GM12878 (cell line): ENCODE results near the gene FHL5.

Experiments used
- EP300 ChIP-seq, 2 experiments: fragments of 150-350 bp in 1 of 2; IDR thresholded peaks; 2 replicates each; pipeline ENCODE4 v1.6.1; 2011 to 2012; ENCODE audit warnings: low read depth in 2 of 2, low read length in 2 of 2, borderline replicate concordance in 1 of 2, improper control_type of control experiment in 1 of 2, inconsistent platforms in 1 of 2; ENCODE audit not compliant: control insufficient read depth in 1 of 2
- EZH2 ChIP-seq: IDR thresholded peaks from 2 replicates; pipeline ENCODE4 v1.6.1; 2012; ENCODE audit warnings: low read depth, mild to moderate bottlenecking, control low read depth, inconsistent platforms, low read length, borderline replicate concordance; ENCODE audit not compliant: control insufficient read depth
- HDAC2 ChIP-seq: fragments of 200-600 bp; sonication (generic); IDR thresholded peaks from 2 replicates; pipeline ENCODE4 v1.6.1; 2017
- PAX8 ChIP-seq: fragments of 450-650 bp; IDR thresholded peaks from 2 replicates; pipeline ENCODE4 v1.6.1; 2017; ENCODE audit warnings: mild to moderate bottlenecking, moderate library complexity
- POLR2A ChIP-seq: IDR thresholded peaks from 2 replicates; pipeline ENCODE4 v1.6.1; 2011; ENCODE audit warnings: low read depth, mild to moderate bottlenecking, low read length
- POLR2AphosphoS2 ChIP-seq: IDR thresholded peaks from 2 replicates; pipeline ENCODE4 v1.6.1; 2011; ENCODE audit warnings: low read depth, mild to moderate bottlenecking, low read length, improper control_type of control experiment, moderate library complexity
- POLR2AphosphoS5 ChIP-seq: IDR thresholded peaks from 2 replicates; pipeline ENCODE4 v1.6.1; 2011; ENCODE audit warnings: mild to moderate bottlenecking, low read length, inconsistent platforms
- RBBP5 ChIP-seq: fragments of 200-600 bp; sonication (generic); conservative IDR thresholded peaks from 2 replicates; pipeline ENCODE4 v1.6.1; 2016
- TF ChIP-seq, protein P1 (sequence below): IDR thresholded peaks from 2 replicates; pipeline ENCODE4 v1.6.1; 2011; ENCODE audit warnings: borderline replicate concordance, low read depth, mild to moderate bottlenecking, moderate library complexity, low read length; ENCODE audit not compliant: insufficient read depth, poor library complexity, severe bottlenecking
- TF ChIP-seq, protein P2 (sequence below), 3 experiments: IDR thresholded peaks in 2 of 3; conservative IDR thresholded peaks in 1 of 3; 2 replicates each; pipeline ENCODE4 v1.5.1; 2011; ENCODE audit warnings: low read depth in 3 of 3, low read length in 3 of 3, mild to moderate bottlenecking in 3 of 3, control low read depth in 2 of 3, moderate library complexity in 2 of 3, inconsistent platforms in 1 of 3, mixed read lengths in 1 of 3; ENCODE audit not compliant: control insufficient read depth in 2 of 3, insufficient read depth in 1 of 3; ENCODE audit errors: extremely low read depth in 1 of 3
- TF ChIP-seq, protein P3 (sequence below): IDR thresholded peaks from 2 replicates; pipeline ENCODE4 v1.6.1; 2012; ENCODE audit warnings: low read depth, low read length, improper control_type of control experiment
- TF ChIP-seq, protein P4 (sequence below): IDR thresholded peaks from 2 replicates; pipeline ENCODE4 v1.6.1; 2011; ENCODE audit warnings: low read depth, mild to moderate bottlenecking, low read length, moderate library complexity, borderline replicate concordance; ENCODE audit errors: extremely low read depth
- TF ChIP-seq, protein P5 (sequence below): fragments of 450-650 bp; IDR thresholded peaks from 2 replicates; pipeline ENCODE4 v1.6.1; 2014; ENCODE audit warnings: mild to moderate bottlenecking

DNA sequence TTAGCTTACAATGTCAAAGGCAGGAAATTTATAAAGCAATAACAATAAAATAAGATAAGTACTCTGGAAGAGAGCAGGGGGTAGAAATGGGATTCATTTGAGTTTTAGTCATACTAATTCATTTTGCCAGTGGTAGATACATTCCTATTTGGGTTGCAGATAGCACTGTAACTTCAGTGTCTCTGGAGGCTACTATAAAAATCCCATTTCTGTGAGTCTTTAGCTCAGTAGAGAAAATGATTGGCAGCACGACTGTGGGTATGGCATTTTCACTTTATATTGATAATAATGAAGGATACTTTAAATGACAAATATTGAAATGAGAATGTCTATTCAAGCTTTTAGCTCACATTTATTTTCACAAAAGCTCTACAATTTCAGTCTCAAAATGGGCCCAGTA, 93.6 kb downstream of the FHL5 start:
- TF ChIP-seq EZH2: no peak
- TF ChIP-seq, protein P1, sequence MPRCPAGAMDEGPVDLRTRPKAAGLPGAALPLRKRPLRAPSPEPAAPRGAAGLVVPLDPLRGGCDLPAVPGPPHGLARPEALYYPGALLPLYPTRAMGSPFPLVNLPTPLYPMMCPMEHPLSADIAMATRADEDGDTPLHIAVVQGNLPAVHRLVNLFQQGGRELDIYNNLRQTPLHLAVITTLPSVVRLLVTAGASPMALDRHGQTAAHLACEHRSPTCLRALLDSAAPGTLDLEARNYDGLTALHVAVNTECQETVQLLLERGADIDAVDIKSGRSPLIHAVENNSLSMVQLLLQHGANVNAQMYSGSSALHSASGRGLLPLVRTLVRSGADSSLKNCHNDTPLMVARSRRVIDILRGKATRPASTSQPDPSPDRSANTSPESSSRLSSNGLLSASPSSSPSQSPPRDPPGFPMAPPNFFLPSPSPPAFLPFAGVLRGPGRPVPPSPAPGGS: no peak
- TF ChIP-seq POLR2AphosphoS5: no peak
- TF ChIP-seq, protein P2, sequence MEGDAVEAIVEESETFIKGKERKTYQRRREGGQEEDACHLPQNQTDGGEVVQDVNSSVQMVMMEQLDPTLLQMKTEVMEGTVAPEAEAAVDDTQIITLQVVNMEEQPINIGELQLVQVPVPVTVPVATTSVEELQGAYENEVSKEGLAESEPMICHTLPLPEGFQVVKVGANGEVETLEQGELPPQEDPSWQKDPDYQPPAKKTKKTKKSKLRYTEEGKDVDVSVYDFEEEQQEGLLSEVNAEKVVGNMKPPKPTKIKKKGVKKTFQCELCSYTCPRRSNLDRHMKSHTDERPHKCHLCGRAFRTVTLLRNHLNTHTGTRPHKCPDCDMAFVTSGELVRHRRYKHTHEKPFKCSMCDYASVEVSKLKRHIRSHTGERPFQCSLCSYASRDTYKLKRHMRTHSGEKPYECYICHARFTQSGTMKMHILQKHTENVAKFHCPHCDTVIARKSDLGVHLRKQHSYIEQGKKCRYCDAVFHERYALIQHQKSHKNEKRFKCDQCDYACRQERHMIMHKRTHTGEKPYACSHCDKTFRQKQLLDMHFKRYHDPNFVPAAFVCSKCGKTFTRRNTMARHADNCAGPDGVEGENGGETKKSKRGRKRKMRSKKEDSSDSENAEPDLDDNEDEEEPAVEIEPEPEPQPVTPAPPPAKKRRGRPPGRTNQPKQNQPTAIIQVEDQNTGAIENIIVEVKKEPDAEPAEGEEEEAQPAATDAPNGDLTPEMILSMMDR (IDR thresholded peaks at IDR 0.05 in 2 of 3, conservative IDR thresholded peaks at IDR 0.05 in 1 of 3; ENCODE audit: control insufficient read depth in 2 of 3, extremely low read depth in 1 of 3, insufficient read depth in 1 of 3, low read depth in 3 of 3, low read length in 3 of 3): no peak
- TF ChIP-seq, protein P3, sequence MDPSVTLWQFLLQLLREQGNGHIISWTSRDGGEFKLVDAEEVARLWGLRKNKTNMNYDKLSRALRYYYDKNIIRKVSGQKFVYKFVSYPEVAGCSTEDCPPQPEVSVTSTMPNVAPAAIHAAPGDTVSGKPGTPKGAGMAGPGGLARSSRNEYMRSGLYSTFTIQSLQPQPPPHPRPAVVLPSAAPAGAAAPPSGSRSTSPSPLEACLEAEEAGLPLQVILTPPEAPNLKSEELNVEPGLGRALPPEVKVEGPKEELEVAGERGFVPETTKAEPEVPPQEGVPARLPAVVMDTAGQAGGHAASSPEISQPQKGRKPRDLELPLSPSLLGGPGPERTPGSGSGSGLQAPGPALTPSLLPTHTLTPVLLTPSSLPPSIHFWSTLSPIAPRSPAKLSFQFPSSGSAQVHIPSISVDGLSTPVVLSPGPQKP: no peak
- no peak for TF ChIP-seq RBBP5
- TF ChIP-seq, protein P4, sequence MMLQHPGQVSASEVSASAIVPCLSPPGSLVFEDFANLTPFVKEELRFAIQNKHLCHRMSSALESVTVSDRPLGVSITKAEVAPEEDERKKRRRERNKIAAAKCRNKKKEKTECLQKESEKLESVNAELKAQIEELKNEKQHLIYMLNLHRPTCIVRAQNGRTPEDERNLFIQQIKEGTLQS: no peak
- TF ChIP-seq POLR2AphosphoS2: no peak
- TF ChIP-seq POLR2A: no peak
- no peak for TF ChIP-seq EP300 (IDR thresholded peaks at IDR 0.05; ENCODE audit: borderline replicate concordance in 1 of 2, control insufficient read depth in 1 of 2, low read depth in 2 of 2, low read length in 2 of 2)
- TF ChIP-seq PAX8: no peak
- no peak for TF ChIP-seq HDAC2
- TF ChIP-seq, protein P5, sequence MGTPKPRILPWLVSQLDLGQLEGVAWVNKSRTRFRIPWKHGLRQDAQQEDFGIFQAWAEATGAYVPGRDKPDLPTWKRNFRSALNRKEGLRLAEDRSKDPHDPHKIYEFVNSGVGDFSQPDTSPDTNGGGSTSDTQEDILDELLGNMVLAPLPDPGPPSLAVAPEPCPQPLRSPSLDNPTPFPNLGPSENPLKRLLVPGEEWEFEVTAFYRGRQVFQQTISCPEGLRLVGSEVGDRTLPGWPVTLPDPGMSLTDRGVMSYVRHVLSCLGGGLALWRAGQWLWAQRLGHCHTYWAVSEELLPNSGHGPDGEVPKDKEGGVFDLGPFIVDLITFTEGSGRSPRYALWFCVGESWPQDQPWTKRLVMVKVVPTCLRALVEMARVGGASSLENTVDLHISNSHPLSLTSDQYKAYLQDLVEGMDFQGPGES: no peak
